Adrenal gland (tissue), 12 donors: Measurements from ENCODE around the gene MTUS2. TPM values are rescaled to one million over a fixed set of nuclear protein-coding genes. Genes with fewer than 3 reads are reported as not detected.

ENCODE experiments used
- DNase-seq, 7 donors: peaks; one replicate each; pipeline ENCODE4 v3.0.0-alpha.2; 2019 to 2020
- H3K27ac ChIP-seq, 5 donors: fragments of 200-600 bp; sonication (generic) in 4 of 5; 1 replicate in 3 of 5; 2 replicates in 2 of 5; pipeline versions ENCODE4 v1.5.1 to v1.8.0; 2016 to 2020; ENCODE audit warnings: mild to moderate bottlenecking in 1 of 5
- H3K27me3 ChIP-seq: fragments of 200-600 bp; 2 replicates; pipeline ENCODE4 v1.8.0; 2021
- H3K36me3 ChIP-seq, 2 donors: fragments of 200-600 bp; replicated peaks in 1 of 2; 1 replicate in 1 of 2; 2 replicates in 1 of 2; pipeline versions ENCODE4 v1.5.1 to v1.8.0; 2018 to 2022
- H3K4me1 ChIP-seq, 2 donors: fragments of 200-600 bp; replicated peaks in 1 of 2; 1 replicate in 1 of 2; 2 replicates in 1 of 2; pipeline versions ENCODE4 v1.5.1 to v1.8.0; 2018 to 2021
- H3K4me3 ChIP-seq, 4 donors: fragments of 200-600 bp; sonication (generic) in 3 of 4; one replicate each; pipeline ENCODE4 v1.5.1; 2016 to 2018
- H3K9me3 ChIP-seq, 3 donors: fragments of 200-600 bp; sonication (generic) in 1 of 3; replicated peaks in 1 of 3; 1 replicate in 2 of 3; 2 replicates in 1 of 3; pipeline versions ENCODE4 v1.5.1 to v1.8.0; 2016 to 2021
- CTCF ChIP-seq, 6 experiments: fragments of 450-650 bp in 4 of 6; fragments of 200-600 bp in 2 of 6; sonication (generic) in 1 of 6; IDR thresholded peaks; 1 replicate in 5 of 6; 2 replicates in 1 of 6; pipeline versions ENCODE4 v1.5.1 to v1.8.0; 2016 to 2021; ENCODE audit warnings: antibody characterized with exemption in 6 of 6, mild to moderate bottlenecking in 2 of 6, moderate library complexity in 1 of 6
- POLR2A ChIP-seq, 2 donors: fragments of 450-650 bp; IDR thresholded peaks; one replicate each; pipeline ENCODE4 v1.6.1; 2017; ENCODE audit warnings: antibody characterized with exemption in 2 of 2, mild to moderate bottlenecking in 2 of 2, moderate library complexity in 1 of 2
- WGBS, 4 donors: extraction: QIAGEN DNeasy Blood & Tissue Kit in 2 of 4; methylation state at CpG; one replicate each; pipeline versions ENCODE4 v1.1.5 to v1.1.7; 2013 to 2017; 5-methylcytosine and 5-hydroxymethylcytosine counted together
- intact Hi-C, 2 donors: fragments of 100-400 bp; cut with DNase I; formaldehyde crosslinking; loops; one replicate each; pipeline versions ENCODE4 v1.14.1 to v1.15.0; 2022 to 2023
- polyA plus RNA-seq, 3 donors: library from polyadenylated mRNA; stranded (reverse); fragments of 200-250 nt in 2 of 3; fragments of 350-450 nt in 1 of 3; fragmentation: Illumina TruSeq in 1 of 3; extraction: RNeasy Lipid Tissue Mini Kit (QIAGEN cat#74804) in 1 of 3; gene quantifications; one replicate each; pipeline ENCODE4 v1.2.3, GENCODE V29; 2013 to 2014
- total RNA-seq, 9 donors: library from RNA; depleted of rRNA in 4 of 9; stranded (reverse); fragments of >200 nt in 4 of 9; fragments of 120-200 nt in 1 of 9; fragmentation: NEBNext Ultra II Directional in 1 of 9; extraction: Animal tissue kit (Norgen Biotek cat#: 25700) in 1 of 9; gene quantifications; one replicate each; pipeline versions ENCODE4 v1.1.0 to v1.2.4, GENCODE V29; 2013 to 2023
- donor health status: healthy with polysubstance abuse.
- donor health status: Bipolar disorder and iron deficiency.
- donor health status: DM: yes; HTN: yes; CAD: no.
- donor health status: DM: no; HTN: no; CAD: no.
- donor health status: DM: no; HTN: no; CAD: no.
- donor health status: DM: yes; HTN: yes; CAD: no.

MTUS2 gene
- total and polyA plus RNA-seq, 12 donors = 0.07 to 0.24 (median 0.14) TPM; not detected in 5

- Histone ChIP-seq H3K4me1 (no peaks in the 10 kb centered on the region), H3K9me3 (no peaks in the 10 kb centered on the region), H3K27me3 (no peaks in the 10 kb centered on the region), H3K36me3 (no peaks in the 10 kb centered on the region), H3K27ac (no peak overlapping the region), H3K4me3 (no peak overlapping the region)
- TF ChIP-seq CTCF (IDR thresholded peaks at IDR 0.05) (no peak), POLR2A (IDR thresholded peaks at IDR 0.05) (no peak)
- intact Hi-C loops = no loop called here
- WGBS, 4 donors = 31 to 55% (median 39%) methylated on average over 3 of the region's 3 CpGs
- DNase-seq = no peak
These were observed 451.5 kb downstream of the MTUS2 start for GRCh38 chr13:29271606-29272005.

- 30 to 41% (median 39%) methylated on average over 2 of the region's 2 CpGs for WGBS, 4 donors
- intact Hi-C loops = no loop called here
- H3K27ac ChIP-seq = no peak overlapping the region
These were observed 459.5 kb downstream of the MTUS2 start for GRCh38 chr13:29279356-29280254.

GRCh38 chr13:29281932-29282495, 461.9 kb downstream of the MTUS2 start:
- no peak overlapping the region for H3K27ac ChIP-seq

More at GRCh38 chr13:29279356-29280254, 459.5 kb downstream of the MTUS2 start:
- no peaks in the 10 kb centered on the region for H3K4me1 ChIP-seq
- no peak for TF ChIP-seq POLR2A (IDR thresholded peaks at IDR 0.05)
- no peak for TF ChIP-seq CTCF (IDR thresholded peaks at IDR 0.05)
- no peaks in the 10 kb centered on the region for H3K36me3 ChIP-seq
- H3K4me3 ChIP-seq = no peak overlapping the region
- no peaks in the 10 kb centered on the region for H3K27me3 ChIP-seq
- DNase-seq = no peak
- no peaks in the 10 kb centered on the region for H3K9me3 ChIP-seq

More at GRCh38 chr13:29281932-29282495, 461.9 kb downstream of the MTUS2 start:
- 76 to 84% (median 80%) methylated on average over 4 to 5 of the region's 5 CpGs for WGBS, 4 donors
- intact Hi-C loops = no loop called here
- H3K27me3 ChIP-seq = no peaks in the 10 kb centered on the region
- no peaks in the 10 kb centered on the region for H3K9me3 ChIP-seq
- no peaks in the 10 kb centered on the region for H3K36me3 ChIP-seq
- H3K4me3 ChIP-seq = no peak overlapping the region
- no peaks in the 10 kb centered on the region for H3K4me1 ChIP-seq
- TF ChIP-seq POLR2A (IDR thresholded peaks at IDR 0.05) (no peak), CTCF (IDR thresholded peaks at IDR 0.05) (no peak)
- no peak for DNase-seq
